ENCODE results near the gene PHACTR3. TPM values are rescaled to one million over a fixed set of nuclear protein-coding genes. Genes with fewer than 3 reads are reported as not detected.

Gene PHACTR3
- total RNA-seq, 4 donors from 2014 or later = 5.4 to 15.9 (median 10.0) TPM

GRCh38 chr20:59866338-59866737, 262.0 kb downstream of the PHACTR3 start:
- Histone ChIP-seq H3K4me3 (no peak overlapping the region), H3K27ac (no peak overlapping the region), H3K4me1 (no peaks in the 10 kb centered on the region), H3K27me3 (no peaks in the 10 kb centered on the region), H3K36me3 (no peaks in the 10 kb centered on the region), H3K9me3 (no peaks in the 10 kb centered on the region)
- TF ChIP-seq CTCF (IDR thresholded peaks at IDR 0.05) (no peak), POLR2A (IDR thresholded peaks at IDR 0.05) (no peak), EP300 (IDR thresholded peaks at IDR 0.05) (no peak)
- DNase-seq (ENCODE audit: low spot score in 2 of 2) = no peak
- WGBS, 2 donors = 58 to 69% methylated on average over 3 of the region's 3 CpGs

- Histone ChIP-seq H3K27me3 (no peaks in the 10 kb centered on the region), H3K9me3 (no peaks in the 10 kb centered on the region), H3K36me3 (no peaks in the 10 kb centered on the region), H3K4me3 (no peak overlapping the region), H3K4me1 (no peaks in the 10 kb centered on the region), H3K27ac (no peak overlapping the region)
- WGBS, 2 donors = 86 to 87% methylated on average over 1 of the region's 1 CpG
- no peak for DNase-seq (ENCODE audit: low spot score in 2 of 2)
- TF ChIP-seq CTCF (IDR thresholded peaks at IDR 0.05) = no peak
These were observed 266.8 kb downstream of the PHACTR3 start for GRCh38 chr20:59871096-59871495.

- Histone ChIP-seq H3K4me1 (no peaks in the 10 kb centered on the region), H3K36me3 (no peaks in the 10 kb centered on the region), H3K9me3 (no peaks in the 10 kb centered on the region), H3K4me3 (no peak overlapping the region), H3K27me3 (no peaks in the 10 kb centered on the region), H3K27ac (no peak overlapping the region)
- WGBS, 2 donors = 93 to 94% methylated on average over 1 of the region's 1 CpG
- DNase-seq (ENCODE audit: low spot score in 2 of 2) = no peak
- no peak for TF ChIP-seq CTCF (IDR thresholded peaks at IDR 0.05)
- TF ChIP-seq POLR2A (IDR thresholded peaks at IDR 0.05) = no peak
- no peak for TF ChIP-seq EP300 (IDR thresholded peaks at IDR 0.05)
These were observed 269.1 kb downstream of the PHACTR3 start for GRCh38 chr20:59873409-59873808.

GRCh38 chr20:59880198-59880597, 275.9 kb downstream of the PHACTR3 start:
- 87 to 92% methylated on average over 1 of the region's 1 CpG for WGBS, 2 donors
- H3K36me3 ChIP-seq = no peaks in the 10 kb centered on the region
- H3K27ac ChIP-seq = no peak overlapping the region
- H3K4me3 ChIP-seq = no peak overlapping the region
- no peaks in the 10 kb centered on the region for H3K4me1 ChIP-seq
- no peaks in the 10 kb centered on the region for H3K9me3 ChIP-seq
- DNase-seq (ENCODE audit: low spot score in 2 of 2) = no peak
- TF ChIP-seq CTCF (IDR thresholded peaks at IDR 0.05) (no peak), POLR2A (IDR thresholded peaks at IDR 0.05) (no peak), EP300 (IDR thresholded peaks at IDR 0.05) (no peak)
- no peaks in the 10 kb centered on the region for H3K27me3 ChIP-seq

GRCh38 chr20:59884494-59884893, 280.2 kb downstream of the PHACTR3 start:
- no peaks in the 10 kb centered on the region for H3K36me3 ChIP-seq
- no peak overlapping the region for H3K4me3 ChIP-seq
- TF ChIP-seq CTCF (IDR thresholded peaks at IDR 0.05) (no peak), POLR2A (IDR thresholded peaks at IDR 0.05) (no peak), EP300 (IDR thresholded peaks at IDR 0.05) (no peak)
- WGBS, 2 donors = 89 to 91% methylated on average over 3 of the region's 3 CpGs
- H3K9me3 ChIP-seq = no peaks in the 10 kb centered on the region
- H3K4me1 ChIP-seq = no peaks in the 10 kb centered on the region
- H3K27me3 ChIP-seq = no peaks in the 10 kb centered on the region
- DNase-seq (ENCODE audit: low spot score in 2 of 2) = no peak
- H3K27ac ChIP-seq = no peak overlapping the region

All from tibial nerve (tissue), 4 donors.